Tracheal epithelial cell (primary cell): ENCODE data around the gene PRDM13. TPM values are rescaled to one million over a fixed set of nuclear protein-coding genes. Genes with fewer than 3 reads are reported as not detected.

Source experiments
- total RNA-seq: library from RNA; depleted of rRNA; stranded (reverse); fragments of >200 nt; gene quantifications from 2 replicates; pipeline ENCODE4 v1.2.1, GENCODE V29; 2014

Gene PRDM13
- total RNA-seq = not detected in 2 replicates

GRCh38 chr6:99606656-99607415 is at the start of gene PRDM13:
TSS of gene PRDM13 (plus strand) at chr6:99606833. CDS start at chr6:99607035, 202 bp downstream.

DNA sequence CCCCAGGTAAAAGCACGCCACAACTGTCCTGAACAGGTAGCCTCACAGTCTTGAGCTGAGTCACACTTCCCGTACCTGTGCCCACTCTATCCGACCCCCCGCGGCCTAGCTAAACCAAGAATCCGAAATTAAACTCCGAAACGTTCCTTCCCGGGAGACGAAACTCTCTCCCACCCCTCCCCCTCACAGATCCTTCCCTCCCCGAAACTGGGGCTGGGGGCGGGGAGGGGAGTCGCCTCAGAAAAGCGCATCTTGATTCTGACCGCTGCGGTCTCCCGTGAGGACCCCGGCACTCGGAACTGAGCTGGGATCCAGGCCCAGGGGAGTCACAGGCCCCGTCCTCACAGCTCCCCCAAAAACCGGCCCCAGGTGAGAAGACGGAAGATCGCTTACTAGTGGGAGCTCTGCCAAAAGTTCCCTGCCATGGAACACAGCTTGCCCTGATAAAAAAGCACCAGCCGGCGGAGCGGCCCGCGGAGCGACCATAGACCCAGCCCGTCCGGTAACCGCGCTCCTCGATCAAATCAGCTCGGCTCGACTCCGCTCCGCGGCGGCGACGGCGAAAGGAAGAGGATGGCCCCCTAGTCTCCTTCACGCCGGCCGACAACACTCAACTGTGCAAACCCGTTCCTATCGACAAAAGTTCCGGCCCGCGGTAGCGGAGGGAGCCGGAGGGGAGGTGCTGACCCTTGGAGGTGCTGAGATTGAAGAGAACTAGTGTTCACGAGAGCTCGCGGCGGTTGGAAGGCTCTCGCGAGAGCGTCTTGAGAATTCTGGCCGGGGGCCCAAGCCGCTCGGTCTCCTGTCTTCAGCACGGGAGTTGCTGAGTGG is 38.3 kb upstream of the PRDM13 start, which contains the start of gene CCNC:
Gene CCNC, minus strand, starts transcription at position 558 of the 831 bp plus-strand sequence. Its CDS starts 133 bp downstream, at position 425.

Other genes starting within 250 kb of the PRDM13 start
- gene COQ3, start 212.6 kb upstream of the PRDM13 start, total RNA-seq = 7.5 and 7.7 TPM in 2 replicates
- gene PNISR, start 181.5 kb upstream of the PRDM13 start, total RNA-seq = 27.7 and 30.3 TPM in 2 replicates
- 17.8 and 29.8 TPM in 2 replicates for gene USP45, start 91.4 kb upstream of the PRDM13 start, total RNA-seq
- 86.5 and 136 TPM in 2 replicates for gene CCNC, start 38.2 kb upstream of the PRDM13 start, total RNA-seq